HG02840 (cell line): Measurements from ENCODE around the gene ACSL3.
"Not testable (repeated sequence)": the region's sequence is repeated elsewhere in the genome, so short reads cannot be mapped to it uniquely, and the experiment has no call there.

Experiments used
- ATAC-seq: cut with Tn5 transposase; IDR thresholded peaks from one replicate; pipeline ENCODE4 v1.9.1; 2021; ENCODE audit warnings: mild to moderate bottlenecking, moderate library complexity, moderate number of reproducible peaks; ENCODE audit not compliant: unreplicated experiment, low FRiP score

The ACSL3 gene

GRCh38 chr2:222904557-222905258 lies 43.9 kb downstream of the ACSL3 start:
- no peak for ATAC-seq

DNA sequence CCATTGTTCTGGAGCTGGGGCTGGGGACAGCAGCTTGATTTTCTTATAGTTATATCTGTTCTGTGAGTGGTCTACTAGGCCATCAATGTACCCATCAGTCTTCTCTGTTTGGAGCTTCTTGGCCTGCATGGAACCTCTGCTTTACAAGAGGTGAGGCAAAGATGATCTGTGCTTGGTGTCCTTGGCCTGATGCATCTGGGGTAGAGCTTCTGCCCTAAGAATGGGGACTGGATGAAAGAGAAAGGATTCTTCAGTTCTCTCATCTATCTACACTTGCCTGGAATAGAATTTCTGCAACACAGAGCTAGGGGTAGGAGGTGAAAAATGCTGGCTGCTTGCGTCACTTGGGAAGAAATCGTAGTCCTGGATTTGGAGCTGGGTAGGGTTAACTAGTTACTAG lies 46.2 kb downstream of the ACSL3 start:
- ATAC-seq = no peak

DNA sequence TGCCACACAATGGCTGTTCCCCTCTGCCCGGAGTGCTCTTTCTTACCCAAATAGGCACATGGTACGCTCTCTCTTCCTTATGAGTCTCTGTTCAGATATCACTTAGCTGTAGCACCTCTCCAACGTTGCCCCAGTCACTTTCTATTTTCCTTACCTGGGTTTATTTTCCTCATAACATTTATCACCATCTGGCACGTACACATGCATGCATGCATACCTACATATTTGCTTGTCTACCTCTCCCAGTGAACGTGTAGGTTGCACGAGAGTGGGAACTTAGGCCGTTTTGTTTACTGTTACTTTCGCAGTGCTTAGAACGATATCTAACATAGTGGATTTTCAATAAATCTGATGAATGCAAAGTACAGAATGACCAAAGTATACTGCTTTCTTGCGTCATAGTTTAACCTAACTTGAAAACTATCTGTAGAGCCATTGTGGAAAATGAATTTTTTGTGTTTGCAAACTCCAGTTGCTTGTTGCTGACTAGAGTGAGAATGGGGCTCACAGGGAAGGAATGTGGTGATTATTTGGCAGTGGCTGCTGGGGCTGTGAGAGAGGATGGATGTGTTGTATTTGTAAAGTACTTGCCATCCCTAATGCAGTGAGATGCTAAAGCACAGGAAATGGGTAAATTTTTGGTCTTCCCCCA lies 47.1 kb downstream of the ACSL3 start:
- no peak for ATAC-seq

- ATAC-seq = no peak
Measured at GRCh38 chr2:222909286-222909685, 48.5 kb downstream of the ACSL3 start.

DNA sequence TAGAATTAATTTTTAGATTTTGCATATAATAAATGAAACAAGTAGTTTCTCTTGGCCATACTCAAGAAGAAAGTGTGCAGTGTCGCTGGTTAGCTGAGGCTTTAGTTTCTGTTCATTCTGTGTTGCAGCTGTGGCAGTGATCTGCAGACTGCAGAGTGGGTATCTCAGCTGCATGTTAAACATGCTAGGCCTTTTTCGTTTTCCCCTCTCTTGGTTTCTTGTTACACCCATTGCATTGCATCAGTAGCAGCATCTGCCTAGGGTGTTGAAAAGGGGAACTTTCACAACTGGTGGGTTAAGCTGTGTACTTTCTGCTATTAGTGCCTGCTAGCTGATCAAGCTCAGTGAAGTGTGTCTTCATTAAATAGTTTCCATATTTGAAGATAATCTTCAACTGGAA lies 51.3 kb downstream of the ACSL3 start:
- peak; percentile 97 for ATAC-seq

- ATAC-seq = no peak
Measured at GRCh38 chr2:222912776-222913175, 51.9 kb downstream of the ACSL3 start.

DNA sequence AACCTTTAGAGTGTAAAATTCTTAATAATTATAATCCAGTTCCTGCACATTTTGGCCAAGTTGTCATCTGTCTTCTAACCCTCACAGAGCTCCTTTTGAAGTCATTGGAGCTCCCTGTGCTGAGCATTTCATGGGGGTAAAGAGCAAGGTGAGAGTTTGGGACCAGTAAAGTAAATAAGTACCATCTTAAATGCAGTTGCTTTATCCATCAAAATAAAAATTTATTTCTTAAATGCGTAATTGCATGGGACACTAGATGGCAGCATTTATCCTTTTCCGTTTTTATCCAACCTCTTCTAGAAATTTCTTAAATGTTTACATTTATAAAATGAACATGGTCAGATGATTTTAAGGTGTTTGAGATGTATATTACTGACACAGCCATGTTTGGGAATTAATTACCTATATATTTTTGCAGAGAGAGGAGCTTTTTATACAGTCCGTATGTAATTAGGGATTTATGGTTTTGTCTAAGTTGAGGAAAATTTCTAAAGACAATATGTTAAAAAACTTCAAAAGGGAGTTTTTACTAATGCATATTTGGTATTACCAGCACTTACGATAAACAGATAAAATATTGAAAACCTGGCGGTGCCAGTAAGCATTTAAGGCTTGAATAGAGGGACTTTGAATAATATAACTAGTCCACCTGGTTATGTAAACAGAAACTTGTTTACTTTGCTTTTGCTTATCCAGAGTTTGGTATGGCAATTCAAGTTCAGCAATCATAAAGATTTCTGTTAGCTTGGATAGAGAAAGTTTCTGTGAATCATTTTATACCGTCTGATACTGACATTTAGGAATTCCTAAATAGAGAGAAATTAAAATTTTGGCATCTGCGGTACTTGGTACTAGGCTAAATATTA lies 54.5 kb downstream of the ACSL3 start:
- ATAC-seq = no peak

GRCh38 chr2:222916229-222917197 lies 55.7 kb downstream of the ACSL3 start:
- no peak for ATAC-seq

GRCh38 chr2:222917212-222917611 lies 56.4 kb downstream of the ACSL3 start:
- ATAC-seq = not testable (repeated sequence)

GRCh38 chr2:222919841-222920526 lies 59.1 kb downstream of the ACSL3 start:
- no peak for ATAC-seq

GRCh38 chr2:222920657-222921186 lies 59.9 kb downstream of the ACSL3 start:
- no peak for ATAC-seq

DNA sequence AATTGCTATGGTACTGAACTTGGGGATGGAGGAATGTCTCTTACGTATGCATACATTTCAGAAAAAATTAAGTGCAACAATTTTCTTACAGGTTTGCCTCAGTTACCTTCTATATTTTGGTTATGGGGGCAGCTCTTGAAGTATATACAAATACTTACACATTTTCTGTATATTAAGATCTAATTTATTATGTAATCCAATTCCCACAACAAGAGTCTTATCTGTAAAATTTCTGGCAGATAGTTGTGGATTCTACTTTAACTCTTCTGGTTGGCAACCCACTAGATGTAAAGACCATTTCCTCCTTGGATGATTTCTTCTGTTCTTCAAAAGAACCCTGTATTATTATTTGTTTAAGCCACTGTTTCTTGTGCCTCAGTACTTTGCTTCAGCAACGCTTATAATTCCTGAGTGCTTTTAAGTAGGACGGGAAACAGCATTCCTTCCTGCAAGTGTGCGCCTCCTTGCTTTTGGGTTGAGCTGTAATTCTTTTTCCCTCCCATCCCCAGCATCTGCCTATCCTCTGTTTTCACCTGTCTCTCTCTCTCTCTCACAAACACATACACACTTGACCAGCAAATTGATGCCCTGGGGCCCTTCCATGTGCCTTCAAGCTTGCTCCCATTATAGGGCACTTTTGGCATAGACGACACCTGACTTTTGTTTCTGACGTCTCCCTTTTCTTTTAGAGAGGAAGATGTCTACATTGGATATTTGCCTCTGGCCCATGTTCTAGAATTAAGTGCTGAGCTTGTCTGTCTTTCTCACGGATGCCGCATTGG lies 61.4 kb downstream of the ACSL3 start:
- ATAC-seq = no peak

DNA sequence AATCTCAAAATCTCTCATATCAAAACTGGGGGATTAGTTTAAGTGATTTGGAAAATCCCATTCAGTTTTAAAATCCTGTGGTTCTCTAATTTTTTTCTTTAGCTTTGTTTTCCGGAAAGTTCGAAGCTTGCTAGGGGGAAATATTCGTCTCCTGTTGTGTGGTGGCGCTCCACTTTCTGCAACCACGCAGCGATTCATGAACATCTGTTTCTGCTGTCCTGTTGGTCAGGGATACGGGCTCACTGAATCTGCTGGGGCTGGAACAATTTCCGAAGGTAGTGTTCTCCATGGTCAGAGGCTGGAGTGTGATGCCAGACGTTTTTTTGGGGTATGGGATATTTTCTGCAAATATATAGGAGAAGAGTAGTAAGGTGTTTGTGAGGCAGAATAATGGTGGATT lies 66.1 kb downstream of the ACSL3 start:
- no peak for ATAC-seq

- ATAC-seq = no peak
Measured at GRCh38 chr2:222927600-222927999, 66.8 kb downstream of the ACSL3 start.

- no peak for ATAC-seq
Measured at GRCh38 chr2:222928335-222928734, 67.5 kb downstream of the ACSL3 start.

GRCh38 chr2:222930862-222931261 lies 70.0 kb downstream of the ACSL3 start:
- ATAC-seq = no peak

GRCh38 chr2:222931659-222932058 lies 70.8 kb downstream of the ACSL3 start:
- ATAC-seq = no peak

GRCh38 chr2:222933458-222933857 lies 72.6 kb downstream of the ACSL3 start:
- no peak for ATAC-seq
